ENCODE data around the gene INCA1.

DNA sequence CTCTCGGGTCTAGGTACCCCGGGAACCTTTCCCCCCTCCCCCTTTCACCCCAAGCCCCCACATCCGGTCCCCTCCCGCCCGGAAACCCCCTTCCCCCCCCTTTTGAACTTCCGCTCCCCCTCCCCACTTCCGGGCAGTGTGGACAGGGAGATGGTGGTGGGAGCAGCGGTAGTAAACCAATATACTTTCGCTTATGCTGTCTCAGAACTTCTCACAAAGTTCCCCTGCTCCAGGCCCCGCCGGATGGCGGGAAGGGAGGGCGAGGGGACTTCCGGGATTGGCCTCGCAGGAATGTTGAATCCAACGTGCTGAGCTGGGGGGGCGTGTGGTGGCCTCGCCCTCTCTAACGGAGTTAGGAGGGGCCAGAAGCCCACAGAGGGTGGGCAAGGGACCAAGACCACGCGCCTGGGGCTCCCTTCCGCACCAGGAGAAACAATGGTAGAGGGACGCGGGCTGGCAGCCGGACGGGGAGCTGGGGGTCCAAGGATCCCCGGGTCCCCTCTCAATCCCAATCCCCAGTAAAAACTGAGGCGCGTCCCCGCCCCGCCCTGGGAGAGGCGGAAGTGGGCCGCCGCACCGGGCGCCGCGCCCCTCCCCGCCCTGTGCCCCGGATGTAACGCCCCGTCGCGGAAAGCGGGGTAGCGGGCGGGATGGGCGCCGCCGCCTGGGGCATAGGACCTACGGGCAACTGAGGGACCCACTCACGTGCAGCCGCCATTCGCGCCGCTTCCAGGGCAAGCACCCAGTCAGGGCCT, 49.7 kb downstream of the INCA1 start:
- peak; percentile 67; the same call in 1 of the 2 replicates for TF ChIP-seq MXI1 (IDR thresholded peaks at IDR 0.05; ENCODE audit: low read depth, low read length)
- no peak for TF ChIP-seq JUND (IDR thresholded peaks at IDR 0.05)
- TF ChIP-seq, protein P1, sequence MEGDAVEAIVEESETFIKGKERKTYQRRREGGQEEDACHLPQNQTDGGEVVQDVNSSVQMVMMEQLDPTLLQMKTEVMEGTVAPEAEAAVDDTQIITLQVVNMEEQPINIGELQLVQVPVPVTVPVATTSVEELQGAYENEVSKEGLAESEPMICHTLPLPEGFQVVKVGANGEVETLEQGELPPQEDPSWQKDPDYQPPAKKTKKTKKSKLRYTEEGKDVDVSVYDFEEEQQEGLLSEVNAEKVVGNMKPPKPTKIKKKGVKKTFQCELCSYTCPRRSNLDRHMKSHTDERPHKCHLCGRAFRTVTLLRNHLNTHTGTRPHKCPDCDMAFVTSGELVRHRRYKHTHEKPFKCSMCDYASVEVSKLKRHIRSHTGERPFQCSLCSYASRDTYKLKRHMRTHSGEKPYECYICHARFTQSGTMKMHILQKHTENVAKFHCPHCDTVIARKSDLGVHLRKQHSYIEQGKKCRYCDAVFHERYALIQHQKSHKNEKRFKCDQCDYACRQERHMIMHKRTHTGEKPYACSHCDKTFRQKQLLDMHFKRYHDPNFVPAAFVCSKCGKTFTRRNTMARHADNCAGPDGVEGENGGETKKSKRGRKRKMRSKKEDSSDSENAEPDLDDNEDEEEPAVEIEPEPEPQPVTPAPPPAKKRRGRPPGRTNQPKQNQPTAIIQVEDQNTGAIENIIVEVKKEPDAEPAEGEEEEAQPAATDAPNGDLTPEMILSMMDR (IDR thresholded peaks at IDR 0.05), result no peak
- TF ChIP-seq SMC3 (IDR thresholded peaks at IDR 0.05; ENCODE audit: low read depth, low read length), result no peak
